ENCODE data around the gene NT5C. TPM values are rescaled to one million over a fixed set of nuclear protein-coding genes. Genes with fewer than 3 reads are reported as not detected.

The NT5C gene
- total and polyA plus RNA-seq, 12 donors, result 17.1 to 71.7 (median 23.6) TPM

GRCh38 chr17:75126954-75127353 is 4.6 kb downstream of the NT5C start:
- Histone ChIP-seq H3K36me3 (peaks cover 0 to 23% (median 0%) of the 10 kb centered on the region in 9 donors), H3K27me3 (no peaks in the 10 kb centered on the region), H3K4me3 (no peak overlapping the region), H3K27ac (no peak overlapping the region), H3K4me1 (peaks cover 0 to 39% (median 21%) of the 10 kb centered on the region in 9 donors), H3K9me3 (no peaks in the 10 kb centered on the region)
- WGBS, 2 donors, result 88 to 96% methylated on average over 8 of the region's 8 CpGs
- no peak for TF ChIP-seq CTCF (IDR thresholded peaks at IDR 0.05)
- ATAC-seq (no peak), DNase-seq (no peak)
- intact Hi-C loops (cut with DNase I), result no loop called here

- H3K36me3 ChIP-seq, result peaks cover 0 to 32% (median 0%) of the 10 kb centered on the region in 9 donors
- no peaks in the 10 kb centered on the region for H3K27me3 ChIP-seq
- DNase-seq (no peak), ATAC-seq (no peak)
- 44 to 52% methylated on average over 3 of the region's 3 CpGs for WGBS, 2 donors
- H3K27ac ChIP-seq, result peak overlapping the region in 2 of 10 donors; percentile 10 to 72
- H3K4me3 ChIP-seq, result no peak overlapping the region
- H3K4me1 ChIP-seq, result peaks cover 0 to 34% (median 16%) of the 10 kb centered on the region in 9 donors
- TF ChIP-seq CTCF (IDR thresholded peaks at IDR 0.05), result no peak
- intact Hi-C loops (cut with DNase I), result no loop called here
- no peaks in the 10 kb centered on the region for H3K9me3 ChIP-seq
Measured at GRCh38 chr17:75125984-75126383, 5.6 kb downstream of the NT5C start.

- 92 to 93% methylated on average over 4 of the region's 4 CpGs for WGBS, 2 donors
- H3K27ac ChIP-seq, result peak overlapping the region in 6 of 10 donors; percentile 7 to 72 (median 30)
- no peak for TF ChIP-seq CTCF (IDR thresholded peaks at IDR 0.05)
- peaks cover 0 to 26% (median 10%) of the 10 kb centered on the region in 9 donors for H3K4me1 ChIP-seq
- H3K4me3 ChIP-seq, result no peak overlapping the region
- peaks cover 0 to 35% (median 0%) of the 10 kb centered on the region in 9 donors for H3K36me3 ChIP-seq
- DNase-seq, result no peak
- intact Hi-C loops (cut with DNase I), result no loop called here
- no peaks in the 10 kb centered on the region for H3K9me3 ChIP-seq
- H3K27me3 ChIP-seq, result no peaks in the 10 kb centered on the region
- peak in 2 of 8 donors; percentile 7 to 20 for ATAC-seq
Measured at GRCh38 chr17:75124819-75125162, 6.8 kb downstream of the NT5C start.

GRCh38 chr17:75124041-75124818 is 7.3 kb downstream of the NT5C start:
- peaks cover 0 to 28% (median 10%) of the 10 kb centered on the region in 9 donors for H3K4me1 ChIP-seq
- ATAC-seq (peak; percentile 55 to 86 (median 72)), DNase-seq (peak; percentile 40 to 50)
- no peak overlapping the region for H3K4me3 ChIP-seq
- no peaks in the 10 kb centered on the region for H3K27me3 ChIP-seq
- peak overlapping the region in 8 of 10 donors; percentile 7 to 72 (median 42) for H3K27ac ChIP-seq
- intact Hi-C loops (cut with DNase I), result no loop called here
- no peaks in the 10 kb centered on the region for H3K9me3 ChIP-seq
- 66 to 68% methylated on average over 19 of the region's 19 CpGs for WGBS, 2 donors
- TF ChIP-seq CTCF (IDR thresholded peaks at IDR 0.05), result no peak
- H3K36me3 ChIP-seq, result peaks cover 0 to 33% (median 0%) of the 10 kb centered on the region in 9 donors
